GM21360 (cell line): ENCODE data around the gene THBS3.
A peak's percentile ranks its signal among the peaks of the same experiment; 100 is the strongest.
"Not testable (repeated sequence)": the region's sequence is repeated elsewhere in the genome, so short reads cannot be mapped to it uniquely, and the experiment has no call there.

ENCODE experiments used
- ATAC-seq: cut with Tn5 transposase; IDR thresholded peaks from one replicate; pipeline ENCODE4 v1.9.1; 2021; ENCODE audit warnings: mild to moderate bottlenecking, moderate library complexity; ENCODE audit not compliant: unreplicated experiment

The THBS3 gene

GRCh38 chr1:155208541-155209311 lies 1.0 kb upstream of the THBS3 start, which contains the start of gene MTX1:
Gene MTX1, plus strand, starts transcription at chr1:155208695. Its CDS starts 110 bp downstream, at chr1:155208805.
- ATAC-seq: peak; percentile 53

DNA sequence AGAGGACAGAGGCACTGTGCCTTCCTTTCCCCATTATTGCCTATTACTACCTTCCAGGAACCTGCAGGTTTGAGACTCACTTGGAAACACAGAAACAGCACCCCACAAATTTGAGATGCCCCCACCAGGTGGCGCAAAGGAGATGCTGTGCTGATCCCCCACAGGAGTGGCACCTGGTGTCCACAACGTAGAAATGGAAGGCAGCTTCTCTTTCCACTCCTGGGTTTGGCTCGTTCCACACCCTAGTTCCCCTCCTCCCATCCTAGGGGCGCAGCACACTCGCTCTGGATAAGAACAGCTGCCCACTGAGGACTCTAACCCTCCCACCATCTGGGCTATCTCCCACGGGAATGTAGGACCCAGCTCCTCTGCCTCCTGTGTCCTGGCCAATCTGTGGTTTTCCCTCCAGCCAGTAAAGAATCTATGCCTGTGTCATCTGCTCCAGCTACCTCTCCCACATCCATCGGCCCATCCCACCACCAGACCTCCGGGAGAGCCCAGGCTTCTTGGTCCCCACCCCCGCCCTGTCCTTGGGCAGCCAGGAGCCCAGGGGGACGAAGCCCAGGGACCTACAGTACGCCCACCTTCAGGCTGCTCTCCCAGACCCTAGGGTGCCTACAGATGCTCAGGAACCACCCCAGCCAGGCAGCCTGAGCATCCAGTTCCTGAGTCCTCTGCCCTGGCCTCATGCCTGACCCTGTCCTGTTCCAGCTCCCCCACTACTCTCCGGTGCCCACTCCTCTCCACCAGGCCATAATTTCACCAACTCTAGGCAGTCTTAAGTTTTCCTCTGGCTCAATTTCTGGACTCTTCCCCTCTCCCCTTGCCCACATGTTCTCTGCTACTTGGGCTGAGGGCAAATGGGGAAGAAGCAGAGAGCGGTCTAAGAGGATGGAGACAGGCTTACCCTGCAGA lies 549 bp downstream of the THBS3 start:
- no peak for ATAC-seq

- ATAC-seq: no peak
These were observed 1.6 kb downstream of the THBS3 start for GRCh38 chr1:155205969-155206593.

- ATAC-seq: no peak
These were observed 2.7 kb downstream of the THBS3 start for GRCh38 chr1:155205035-155205434.

- ATAC-seq: no peak
These were observed 4.8 kb downstream of the THBS3 start for GRCh38 chr1:155202731-155203515.

DNA sequence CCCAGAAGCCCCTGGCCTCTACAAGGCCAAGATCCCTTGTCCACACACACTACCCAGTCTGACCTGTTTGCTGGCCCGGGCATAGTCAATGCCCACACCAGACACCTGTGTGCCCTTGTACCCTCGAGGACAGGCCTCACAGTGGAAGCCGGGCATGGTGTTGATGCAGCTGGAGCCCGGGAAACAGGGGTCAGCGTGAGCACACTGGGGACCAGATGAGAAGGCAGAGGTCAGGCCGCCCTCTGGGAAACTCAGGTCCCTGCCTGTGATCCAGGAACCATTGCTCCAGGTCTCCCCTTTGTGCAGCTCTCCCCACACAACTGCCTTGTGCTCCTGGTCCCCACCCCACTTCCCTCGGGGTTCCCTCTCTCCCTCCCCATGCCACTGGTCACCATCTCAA lies 5.5 kb downstream of the THBS3 start:
- ATAC-seq: no peak

DNA sequence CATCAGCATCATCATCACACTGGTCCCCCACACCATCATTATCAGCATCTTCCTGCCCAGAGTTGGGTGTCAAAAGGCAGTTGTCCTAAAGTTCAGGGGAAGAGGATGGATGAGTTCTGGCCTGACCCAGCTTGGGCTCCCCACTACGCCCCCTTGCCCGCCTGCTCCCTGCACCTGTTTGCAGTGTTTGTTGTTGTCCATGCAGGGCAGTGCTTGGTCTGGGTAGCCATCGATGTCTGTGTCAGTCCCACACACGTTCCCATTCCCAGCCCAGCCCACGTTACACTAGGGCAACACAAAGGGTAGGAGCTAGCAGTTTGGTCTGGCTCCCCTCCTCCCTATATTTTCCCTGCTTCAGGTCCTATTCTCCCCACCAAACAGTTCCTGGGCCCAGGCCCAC lies 6.8 kb downstream of the THBS3 start:
- no peak for ATAC-seq

DNA sequence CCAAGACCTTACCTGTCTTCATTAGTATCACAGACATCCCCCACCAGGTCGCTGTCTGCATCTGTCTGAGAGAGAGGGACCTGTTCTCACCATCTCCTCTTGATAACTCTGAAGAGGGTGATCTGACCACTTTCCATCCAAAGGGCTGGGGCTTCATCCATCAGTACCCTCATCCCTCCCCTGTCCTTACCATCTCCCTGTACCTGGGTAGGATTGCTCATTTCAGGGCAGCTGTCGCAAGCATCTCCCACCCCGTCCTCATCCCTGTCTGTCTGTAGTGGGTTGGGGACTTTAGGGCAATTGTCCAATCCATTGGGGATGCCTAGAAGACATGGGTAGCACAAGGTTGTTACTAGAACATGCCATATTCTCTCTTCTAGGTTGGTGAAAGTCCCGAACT lies 7.9 kb downstream of the THBS3 start:
- ATAC-seq: no peak

GRCh38 chr1:155198547-155198906 lies 9.2 kb downstream of the THBS3 start:
- no peak for ATAC-seq

GRCh38 chr1:155197901-155198546 lies 9.7 kb downstream of the THBS3 start:
- no peak for ATAC-seq

DNA sequence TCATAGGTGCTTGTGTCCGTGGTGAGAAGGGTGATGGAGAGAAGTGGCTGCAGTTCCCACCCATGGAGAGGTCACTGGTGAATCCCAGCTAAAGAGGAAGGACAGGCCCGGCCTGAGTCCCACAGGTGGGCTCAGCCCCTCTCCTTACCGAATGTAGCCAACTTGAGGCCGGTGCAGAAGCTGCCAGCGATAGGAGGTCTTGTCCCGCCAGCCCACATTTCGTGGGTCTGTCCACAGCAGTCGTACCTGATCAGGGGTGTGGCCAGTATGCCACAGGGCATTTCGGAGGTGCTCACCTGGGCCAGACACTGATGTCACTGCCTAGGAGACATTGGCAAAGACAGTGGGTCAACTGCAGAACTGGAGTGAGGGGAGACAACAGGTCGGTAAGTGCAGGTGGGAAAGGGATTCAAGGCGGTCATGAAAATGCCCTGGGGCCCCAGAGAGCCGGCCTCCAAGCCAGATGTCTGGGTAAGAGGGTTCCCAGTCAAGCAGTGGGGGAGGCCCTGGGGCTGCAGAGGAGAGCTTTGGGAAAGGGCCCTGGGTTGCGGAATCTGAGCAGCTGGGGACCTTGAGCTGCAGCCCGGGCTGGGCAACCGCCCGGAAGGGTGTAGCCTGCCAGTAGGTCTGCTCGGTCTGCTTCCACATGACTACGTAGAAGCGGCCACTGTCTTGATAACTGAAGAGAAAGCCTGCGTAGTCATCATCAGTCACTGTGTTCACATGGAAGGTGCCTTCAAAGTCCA lies 10.6 kb downstream of the THBS3 start:
- no peak for ATAC-seq

GRCh38 chr1:155196103-155196892 lies 11.4 kb downstream of the THBS3 start:
- no peak for ATAC-seq

GRCh38 chr1:155195201-155196102 lies 12.2 kb downstream of the THBS3 start:
- no peak for ATAC-seq

GRCh38 chr1:155193991-155194240 lies 13.8 kb downstream of the THBS3 start:
- not testable (repeated sequence) for ATAC-seq

DNA sequence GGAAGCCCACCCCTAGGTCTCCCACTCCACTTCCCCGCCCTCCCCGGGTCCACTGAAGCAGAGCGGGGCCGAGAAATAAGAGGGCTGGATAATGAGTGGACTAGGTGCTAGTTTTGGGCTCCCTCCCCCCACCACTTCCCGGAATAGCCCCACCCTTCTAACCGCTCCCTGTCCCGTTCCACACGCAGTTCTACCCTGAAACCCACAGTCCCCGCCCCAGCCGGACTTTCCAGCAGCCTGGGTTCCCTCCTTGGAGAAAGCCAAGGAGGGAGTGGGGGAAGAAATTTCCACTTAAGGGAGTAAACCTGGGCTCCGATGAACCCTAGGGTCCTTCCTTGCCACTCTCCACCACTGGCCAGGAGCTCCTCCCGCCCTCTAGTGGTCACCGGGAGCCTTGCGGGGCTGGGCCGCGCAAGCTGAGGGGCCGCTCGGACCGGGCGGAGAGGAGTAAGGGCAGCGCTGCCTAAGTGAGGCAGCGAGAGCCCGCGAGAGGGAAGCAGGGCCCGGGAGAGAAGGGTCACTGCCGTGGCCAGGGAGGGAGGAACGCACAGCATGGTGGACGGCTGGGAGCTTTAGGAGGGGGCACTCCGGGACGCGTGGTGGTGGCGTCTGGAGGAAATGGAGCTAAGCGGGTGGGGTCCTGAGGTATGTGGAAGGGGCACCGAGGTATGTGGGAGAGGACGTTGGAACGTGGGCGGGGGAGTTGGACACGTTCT lies 14.3 kb downstream of the THBS3 start:
- ATAC-seq: peak; percentile 63

DNA sequence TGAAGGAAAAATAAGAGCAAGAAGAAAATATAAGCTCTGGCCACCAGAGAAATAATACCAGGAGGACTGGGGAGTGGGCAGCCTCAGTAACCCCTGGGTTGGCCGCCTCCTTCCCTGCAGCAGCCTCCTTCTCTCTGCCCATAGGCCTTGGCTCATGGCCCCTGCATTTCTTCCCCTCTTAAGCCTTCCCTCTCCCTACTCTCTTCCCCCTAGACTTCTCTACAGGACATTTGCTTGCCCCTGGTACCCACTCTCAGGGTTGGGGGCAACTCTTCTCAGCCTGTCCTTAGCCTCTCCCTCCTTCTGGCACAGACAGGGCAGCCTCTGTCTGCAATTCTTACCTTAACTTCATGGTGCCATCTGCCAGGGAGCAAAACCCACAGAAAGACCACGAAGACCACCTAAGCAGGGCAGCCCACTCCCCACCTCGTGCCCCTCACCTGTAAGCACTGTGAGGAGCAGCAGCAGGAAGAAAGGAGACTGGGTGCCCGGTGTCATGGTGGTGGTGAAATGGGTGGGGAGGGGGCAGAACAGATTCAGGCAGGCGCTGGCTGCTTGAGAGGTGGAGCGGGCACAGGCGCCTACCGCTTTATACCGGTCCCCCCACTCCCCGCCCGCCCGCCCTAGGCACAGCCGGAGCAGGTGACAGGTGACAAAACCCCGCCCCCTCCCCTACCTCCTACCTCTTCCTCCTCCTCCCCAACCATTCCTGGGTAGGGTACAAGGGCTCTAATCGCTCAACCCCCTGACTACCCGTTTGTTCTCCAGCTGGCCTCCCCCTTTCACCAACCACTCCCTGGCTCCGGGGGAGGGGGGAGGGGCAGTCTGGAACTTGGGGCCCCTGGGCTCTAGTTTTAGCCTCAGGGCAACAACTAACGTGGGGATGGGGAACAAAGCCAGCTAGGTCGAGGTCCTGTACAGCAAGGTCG lies 15.1 kb downstream of the THBS3 start:
- ATAC-seq: no peak
